Measurements from ENCODE around the gene BNIP2.

DNA sequence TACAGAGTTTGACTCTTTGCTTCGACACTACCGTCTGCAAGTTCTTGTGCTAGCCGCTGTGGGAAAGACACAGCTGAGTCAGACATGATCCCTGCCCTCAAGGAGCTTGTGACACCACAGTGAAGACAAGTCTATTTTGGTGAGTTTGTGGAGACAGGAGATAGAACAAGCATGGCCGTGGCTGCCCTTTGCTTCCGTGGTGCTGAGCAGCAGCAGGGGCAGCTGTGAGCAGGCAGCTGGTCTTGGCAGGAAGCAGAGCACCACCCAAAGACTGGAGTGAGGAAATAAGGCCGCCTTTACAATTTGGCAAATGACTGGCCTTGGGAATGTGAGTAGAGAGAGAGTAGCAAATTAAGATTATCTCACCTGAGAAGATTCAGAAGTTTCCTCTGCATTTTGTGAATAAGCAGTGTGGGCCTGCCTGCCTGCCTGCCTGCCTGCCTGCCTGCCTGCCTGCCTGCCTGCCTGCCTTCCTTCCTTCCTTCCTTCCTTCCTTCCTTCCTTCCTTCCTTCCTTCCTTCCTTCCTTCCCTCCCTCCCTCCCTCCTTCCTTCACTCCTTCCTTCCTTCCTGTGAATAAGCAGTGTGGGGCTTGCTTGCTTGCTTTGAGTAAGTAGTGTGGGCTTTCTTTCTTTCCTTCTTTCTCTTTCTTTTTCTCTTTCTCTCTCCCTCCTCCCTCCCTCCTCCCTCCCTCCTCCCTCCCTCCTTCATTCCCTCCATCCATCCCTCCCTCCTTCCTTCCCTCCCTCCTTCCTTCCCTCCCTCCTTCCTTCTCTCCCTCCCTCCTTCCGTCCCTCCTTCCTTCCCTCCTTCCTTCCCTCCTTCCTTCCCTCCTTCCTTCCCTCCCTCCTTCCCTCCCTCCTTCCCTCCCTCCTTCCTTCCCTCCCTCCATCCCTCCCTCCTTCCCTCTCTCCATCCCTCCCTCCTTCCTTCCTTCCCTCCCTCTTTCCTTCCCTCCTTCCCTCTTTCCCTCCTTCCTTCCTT is 79.1 kb downstream of the BNIP2 start:
- TF ChIP-seq POLR2A (IDR thresholded peaks at IDR 0.05; ENCODE audit: low read depth, low read length), result no peak
- TF ChIP-seq POLR2AphosphoS5 (IDR thresholded peaks at IDR 0.05; ENCODE audit: low read depth, low read length), result no peak
- no peak for TF ChIP-seq POU2F2 (IDR thresholded peaks at IDR 0.05; ENCODE audit: low read depth, low read length)
- no peak for TF ChIP-seq TAF1 (IDR thresholded peaks at IDR 0.05; ENCODE audit: low read depth, low read length)
- TF ChIP-seq PAX5 (IDR thresholded peaks at IDR 0.05; ENCODE audit: insufficient read depth, low read length, severe bottlenecking), result no peak

All from GM12891 (cell line).